D341Med (cell line): ENCODE data around the gene KRT20.
"Not testable (repeated sequence)": the region's sequence is repeated elsewhere in the genome, so short reads cannot be mapped to it uniquely, and the experiment has no call there.

ENCODE experiments used
- DNase-seq: peaks from one replicate; pipeline ENCODE4 v3.0.0; 2012; ENCODE audit warnings: low spot score

Gene KRT20

DNA sequence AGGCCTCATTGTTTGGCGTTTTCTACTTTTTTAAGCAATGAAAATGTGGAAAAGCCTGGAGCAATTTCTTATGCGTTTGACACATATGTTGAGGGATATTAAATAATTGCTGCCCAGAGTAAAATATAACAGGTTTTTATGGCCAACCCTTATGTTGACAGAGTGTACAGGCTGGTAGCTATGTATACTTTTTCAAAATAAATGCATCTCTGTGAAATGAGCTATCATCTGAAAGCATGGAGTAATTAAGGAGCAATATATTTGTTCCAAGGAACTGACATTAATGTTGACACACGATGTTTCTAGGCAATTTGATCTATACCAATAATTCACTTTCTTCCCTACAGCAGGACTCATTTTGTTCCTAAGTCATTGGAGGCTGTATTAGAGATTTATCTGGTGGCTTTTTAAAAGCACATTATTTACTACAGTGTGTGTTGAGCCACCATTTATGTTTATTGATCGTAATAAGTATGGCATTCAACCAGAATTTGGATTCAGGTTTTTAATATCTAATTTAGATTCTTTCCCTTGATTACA is 11.9 kb upstream of the KRT20 start:
- no peak for DNase-seq

- no peak for DNase-seq
These were observed 10.2 kb upstream of the KRT20 start for GRCh38 chr17:40895106-40895730.

DNA sequence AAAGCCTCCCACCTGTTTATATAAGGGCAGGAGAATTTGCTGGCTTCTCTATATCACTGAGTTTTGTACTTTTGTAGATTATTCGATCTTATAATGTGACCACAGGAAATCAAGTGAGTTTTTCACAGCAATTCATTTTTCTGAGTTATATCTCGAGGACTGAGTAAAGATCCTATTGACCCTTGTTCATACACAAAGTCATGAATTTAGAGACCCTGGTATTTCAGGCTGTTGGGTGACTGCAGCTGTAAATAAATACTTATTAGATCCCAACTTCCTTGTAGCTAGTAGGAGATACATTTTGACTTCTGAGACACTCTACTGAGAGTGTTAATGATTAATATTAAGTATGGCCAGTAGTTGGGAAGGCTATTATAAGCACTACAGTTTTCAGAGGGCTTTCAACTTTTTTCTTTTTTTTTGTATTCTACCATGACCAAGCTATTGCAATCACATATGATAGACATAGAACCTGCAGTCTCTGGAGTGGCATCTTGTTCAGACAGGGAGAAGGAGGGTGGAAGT is 3.2 kb upstream of the KRT20 start:
- DNase-seq, result no peak

DNA sequence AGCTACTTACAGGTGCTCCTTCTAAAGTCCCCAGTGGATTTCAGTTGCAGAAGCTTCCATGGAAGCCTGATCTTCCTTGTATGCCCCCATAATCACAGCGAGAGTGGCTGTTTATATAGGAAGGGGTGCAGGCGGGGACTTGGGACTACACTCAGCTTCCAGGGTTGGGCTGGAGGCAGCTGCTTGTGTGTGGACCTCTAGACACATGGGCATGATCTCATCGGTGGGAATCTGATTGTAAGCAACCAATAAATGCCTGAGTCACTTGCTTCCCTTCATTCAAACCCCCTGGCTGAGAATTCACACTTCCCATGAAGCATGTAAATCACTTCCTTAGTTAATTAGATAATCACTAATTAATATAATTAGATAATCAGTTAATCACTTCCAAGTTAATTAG is 1.0 kb upstream of the KRT20 start:
- DNase-seq, result no peak

GRCh38 chr17:40883626-40884334 is 1.3 kb downstream of the KRT20 start:
- no peak for DNase-seq

- no peak for DNase-seq
These were observed 2.0 kb downstream of the KRT20 start for GRCh38 chr17:40883031-40883430.

DNA sequence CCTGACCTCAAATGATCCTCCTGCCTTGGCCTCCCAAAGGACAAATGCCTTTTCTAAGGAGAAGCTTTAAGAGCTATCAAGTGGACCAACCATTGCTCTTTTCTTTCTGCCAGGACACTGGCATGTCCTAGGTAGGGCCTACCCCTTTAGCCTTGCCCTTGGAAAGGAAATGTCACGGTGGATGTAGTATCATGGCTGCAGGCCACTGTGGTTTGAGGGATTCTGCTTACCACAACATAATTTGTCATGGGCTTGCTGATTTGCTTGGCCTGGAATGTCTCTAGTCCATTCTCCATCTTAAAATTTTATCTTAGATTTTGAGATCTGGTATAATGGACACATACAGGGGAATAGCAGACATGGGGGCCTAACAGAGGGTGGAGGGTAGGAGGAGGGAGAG is 6.0 kb downstream of the KRT20 start:
- no peak for DNase-seq

DNA sequence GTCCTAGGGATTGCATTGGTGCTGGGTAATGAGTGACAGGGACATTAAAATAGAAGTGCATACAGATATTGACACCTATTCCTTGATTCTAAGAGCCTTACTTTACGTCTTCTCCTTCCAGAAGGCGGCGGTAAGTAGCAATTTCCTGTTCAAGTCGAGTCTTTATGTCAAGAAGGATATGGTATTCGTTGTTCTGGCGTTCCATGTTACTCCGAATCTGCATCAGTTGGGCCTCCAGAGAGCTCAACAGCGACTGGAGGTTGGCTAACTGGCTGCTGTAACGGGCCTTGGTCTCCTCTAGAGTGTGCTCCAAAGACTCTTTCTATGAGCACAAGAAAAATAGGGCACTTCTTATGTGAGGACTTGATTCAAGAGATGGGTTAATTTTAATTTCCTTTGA is 7.0 kb downstream of the KRT20 start:
- DNase-seq, result no peak

GRCh38 chr17:40873801-40874200 is 11.2 kb downstream of the KRT20 start:
- DNase-seq, result no peak

DNA sequence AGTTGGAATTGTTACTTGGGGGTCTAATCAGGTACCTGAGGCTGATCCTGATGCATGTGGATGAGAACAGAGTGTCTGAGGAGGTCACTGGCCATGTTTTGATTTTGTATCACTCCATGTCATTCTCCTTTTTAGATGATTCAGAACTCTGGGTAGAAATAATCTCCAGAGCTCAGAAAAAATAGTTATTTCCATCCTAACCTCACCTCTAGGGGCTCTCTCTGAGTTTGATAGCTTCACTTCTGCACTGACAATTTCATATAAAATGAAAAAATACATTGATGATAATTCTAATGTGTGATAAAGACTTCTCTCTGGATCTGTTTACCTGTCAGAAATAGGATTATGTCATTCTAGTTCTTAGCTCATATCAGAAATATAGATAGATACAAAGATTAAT is 11.8 kb downstream of the KRT20 start:
- no peak for DNase-seq

- no peak for DNase-seq
These were observed 12.6 kb downstream of the KRT20 start for GRCh38 chr17:40872416-40872815.

DNA sequence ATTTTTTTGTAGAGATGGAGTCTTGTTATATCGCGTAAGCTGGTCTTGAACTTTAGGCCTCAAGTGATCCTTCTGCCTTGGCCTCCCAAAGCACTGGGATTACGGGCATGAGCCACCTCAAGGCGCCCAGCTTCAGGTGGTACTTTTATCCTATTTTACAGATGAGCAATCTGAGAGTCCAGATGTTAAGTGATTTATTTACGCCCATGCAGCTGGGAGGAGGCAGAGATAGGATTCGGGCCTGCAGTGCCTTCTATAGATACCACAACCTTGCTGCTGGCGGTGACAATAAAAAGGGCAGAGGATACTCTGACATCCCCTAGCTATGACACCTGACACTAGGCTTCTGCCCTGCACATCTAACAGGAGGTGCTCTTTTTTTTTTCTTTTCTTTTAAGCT is 13.7 kb downstream of the KRT20 start:
- DNase-seq, result no peak

DNA sequence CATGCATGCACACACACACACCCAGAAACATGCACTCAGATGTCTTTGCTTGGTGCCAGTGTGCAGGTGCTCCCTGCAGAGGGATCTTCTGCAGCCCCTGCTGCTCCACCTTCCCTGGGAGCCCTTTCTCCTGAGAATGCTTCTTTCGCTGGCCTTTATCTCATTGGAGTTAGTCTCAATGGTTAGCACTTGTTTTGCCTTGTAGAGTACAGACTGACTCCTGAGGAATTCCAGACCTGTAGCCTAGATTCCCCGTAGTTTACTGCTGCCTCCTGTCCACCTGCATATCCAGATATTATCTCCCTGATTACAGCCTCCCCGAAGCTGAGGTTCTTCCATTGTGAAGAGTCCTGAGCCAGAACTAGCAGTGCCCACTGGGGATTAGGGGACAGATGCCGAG is 14.9 kb downstream of the KRT20 start:
- no peak for DNase-seq

- no peak for DNase-seq
These were observed 18.2 kb downstream of the KRT20 start, which contains the start of gene KRT12 for GRCh38 chr17:40866838-40867237. TSS of gene KRT12 (minus strand) at chr17:40867223. CDS start at chr17:40867186, 37 bp downstream.

GRCh38 chr17:40864661-40865390 is 20.2 kb downstream of the KRT20 start:
- no peak for DNase-seq

DNA sequence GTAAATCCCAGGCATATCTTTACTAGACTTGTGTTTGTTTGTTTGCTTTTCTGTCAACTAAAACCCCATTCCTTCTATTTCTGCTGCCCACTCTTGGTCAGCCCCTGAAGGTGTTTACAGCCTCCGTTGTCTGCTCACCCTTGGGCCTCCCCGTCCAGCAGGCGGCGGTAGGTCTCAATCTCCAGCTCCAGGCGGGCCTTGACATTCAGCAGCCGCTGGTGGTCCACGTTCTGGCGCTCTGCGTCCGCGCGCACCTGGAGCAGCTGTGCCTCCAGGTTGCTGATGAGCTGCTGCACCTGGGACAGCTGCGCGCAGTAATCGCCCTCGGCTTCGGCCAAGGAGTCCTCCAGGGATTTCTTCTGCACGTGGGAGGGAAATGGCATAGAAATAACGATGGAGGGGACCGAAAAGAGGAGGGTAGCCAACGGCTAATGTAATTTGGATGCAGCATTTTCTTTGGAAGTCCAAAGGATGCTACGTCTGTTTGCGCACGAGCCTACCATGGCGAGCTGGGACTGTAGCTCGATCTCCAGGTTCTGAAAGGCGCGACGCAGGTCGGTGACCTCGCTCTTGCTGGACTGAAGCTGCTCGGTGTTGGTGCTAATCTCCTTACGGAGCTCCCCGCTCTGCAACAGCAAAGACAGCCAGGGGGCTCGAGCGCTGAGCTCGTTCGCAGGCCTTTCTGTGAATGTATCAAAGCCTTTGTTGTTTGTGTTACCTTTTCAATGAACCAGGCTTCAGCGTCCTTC is 21.9 kb downstream of the KRT20 start:
- peak; percentile 55 for DNase-seq

- DNase-seq, result no peak
These were observed 25.5 kb downstream of the KRT20 start for GRCh38 chr17:40859536-40859935.

DNA sequence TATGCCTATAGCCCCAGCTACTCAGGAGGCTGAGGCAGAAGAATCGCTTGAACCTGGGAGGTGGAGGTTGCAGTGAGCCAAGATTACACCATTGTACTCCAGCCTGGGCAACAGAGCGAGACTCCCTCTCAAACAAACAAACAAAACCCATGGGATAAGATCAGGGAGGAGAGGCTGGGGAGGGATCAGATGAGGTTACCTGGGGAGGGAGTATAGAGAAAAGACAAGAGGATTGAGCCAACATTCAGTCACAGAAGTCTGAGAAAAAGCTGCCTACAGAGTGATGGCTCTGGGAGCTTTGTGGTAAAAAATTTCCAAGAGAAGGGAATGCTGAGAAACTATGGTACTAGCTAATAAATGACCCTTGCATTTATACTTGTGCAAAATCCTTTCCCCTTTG is 26.4 kb downstream of the KRT20 start:
- DNase-seq, result not testable (repeated sequence)

DNA sequence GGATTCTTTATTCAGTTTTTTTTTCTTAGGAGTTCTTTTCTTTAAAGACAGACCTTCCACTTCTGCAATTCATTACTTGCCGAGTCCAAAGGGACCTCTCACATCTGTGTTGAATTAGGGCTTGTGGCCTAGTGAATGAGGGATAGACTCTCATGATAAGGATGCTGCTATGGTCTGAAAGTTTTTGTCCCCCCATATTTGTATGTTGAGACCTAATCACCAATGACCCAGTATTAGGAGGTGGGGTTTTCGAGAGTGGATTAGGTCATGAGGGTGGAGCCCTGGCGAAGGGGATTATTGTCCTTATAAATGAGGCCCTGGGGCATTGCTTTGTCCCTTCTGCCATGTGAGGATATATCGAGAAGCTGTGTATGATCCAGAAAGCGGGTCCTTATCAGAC is 27.5 kb downstream of the KRT20 start:
- DNase-seq, result no peak

DNA sequence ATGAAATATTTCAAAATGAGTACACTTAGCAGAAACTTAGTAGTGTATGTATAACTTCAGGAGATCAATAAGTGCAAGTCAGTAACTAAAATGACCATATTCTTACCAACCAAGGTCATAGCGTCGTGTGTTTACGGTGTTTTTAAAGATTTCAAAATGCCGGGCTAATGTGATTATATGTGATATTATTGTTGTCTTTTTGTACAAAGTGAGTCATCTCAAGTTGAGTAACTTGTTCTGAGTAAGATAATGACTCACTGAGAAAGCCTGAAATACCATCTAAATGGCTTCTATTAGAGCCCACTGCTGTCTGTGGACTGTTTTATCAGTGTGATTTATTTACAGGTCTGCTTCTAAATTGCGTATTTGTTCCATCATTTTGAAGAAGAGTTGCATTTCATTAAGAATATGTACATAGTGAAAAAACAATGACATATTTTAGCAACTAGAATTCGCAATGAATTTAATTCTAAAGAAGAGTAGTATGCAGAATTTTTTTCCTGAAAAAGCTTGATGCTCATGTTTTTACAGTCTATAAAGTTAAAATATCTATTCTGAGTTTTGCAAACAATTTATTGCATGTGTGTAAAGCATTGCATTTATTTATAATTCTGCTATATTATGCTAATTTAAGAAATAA is 30.7 kb downstream of the KRT20 start:
- DNase-seq, result no peak

GRCh38 chr17:40852364-40852763 is 32.7 kb downstream of the KRT20 start:
- DNase-seq, result no peak
